CD14-positive monocyte (primary cell): ENCODE results near the gene NAGS. TPM values are rescaled to one million over a fixed set of nuclear protein-coding genes. Genes with fewer than 3 reads are reported as not detected.

Experiments used
- DNase-seq, 3 donors: peaks; one replicate each; pipeline ENCODE4 v3.0.0-alpha.2; 2011 to 2022
- H2AFZ ChIP-seq: 2 replicates; pipeline ENCODE4 v1.6.0; 2012; ENCODE audit warnings: mild to moderate bottlenecking, low read depth, low read length, inconsistent platforms; ENCODE audit not compliant: insufficient read depth, poor library complexity, severe bottlenecking
- H3K27ac ChIP-seq, 2 donors: 1 replicate in 1 of 2; 2 replicates in 1 of 2; pipeline ENCODE4 v1.5.1; 2012 to 2013; ENCODE audit warnings: low read length in 2 of 2, control low read depth in 1 of 2, inconsistent platforms in 1 of 2, low read depth in 1 of 2, mild to moderate bottlenecking in 1 of 2
- H3K27me3 ChIP-seq, 2 donors: one replicate each; pipeline versions ENCODE4 v1.6.0 to v1.6.1; 2011 to 2013; ENCODE audit warnings: low read length in 2 of 2; ENCODE audit not compliant: control insufficient read depth in 2 of 2, insufficient read depth in 2 of 2
- H3K36me3 ChIP-seq, 2 donors: replicated peaks in 1 of 2; 1 replicate in 1 of 2; 2 replicates in 1 of 2; pipeline versions ENCODE4 v1.5.1 to v1.6.1; 2012 to 2013; ENCODE audit warnings: low read length in 2 of 2, control low read depth in 1 of 2, inconsistent platforms in 1 of 2, mild to moderate bottlenecking in 1 of 2; ENCODE audit not compliant: insufficient read depth in 2 of 2, control insufficient read depth in 1 of 2
- H3K4me1 ChIP-seq, 2 donors: 1 replicate in 1 of 2; 2 replicates in 1 of 2; pipeline versions ENCODE4 v1.5.1 to v1.6.1; 2012 to 2013; ENCODE audit warnings: low read length in 2 of 2, control low read depth in 1 of 2, inconsistent platforms in 1 of 2, mild to moderate bottlenecking in 1 of 2, moderate library complexity in 1 of 2; ENCODE audit not compliant: insufficient read depth in 2 of 2, control insufficient read depth in 1 of 2
- H3K4me2 ChIP-seq: replicated peaks from 2 replicates; pipeline ENCODE3; 2012; ENCODE audit warnings: low read length, moderate library complexity, mild to moderate bottlenecking; ENCODE audit not compliant: poor library complexity, severe bottlenecking; ENCODE audit errors: extremely low read depth
- H3K4me3 ChIP-seq, 3 experiments: fragments of 200-600 bp in 1 of 3; sonication (generic) in 1 of 3; replicated peaks in 1 of 3; 1 replicate in 2 of 3; 2 replicates in 1 of 3; pipeline ENCODE4 v1.5.1; 2011 to 2013; ENCODE audit warnings: low read length in 3 of 3, mild to moderate bottlenecking in 3 of 3, control low read depth in 2 of 3, low read depth in 2 of 3, inconsistent platforms in 1 of 3, moderate library complexity in 1 of 3
- H3K79me2 ChIP-seq: 2 replicates; pipeline ENCODE4 v1.6.0; 2012; ENCODE audit warnings: mild to moderate bottlenecking, control low read depth, inconsistent platforms, low read length, moderate library complexity; ENCODE audit not compliant: insufficient read depth
- H3K9ac ChIP-seq: 2 replicates; pipeline ENCODE4 v1.6.0; 2017; ENCODE audit warnings: low read length, mild to moderate bottlenecking; ENCODE audit not compliant: insufficient read depth, poor library complexity, severe bottlenecking
- H3K9me3 ChIP-seq, 2 donors: replicated peaks in 1 of 2; 1 replicate in 1 of 2; 2 replicates in 1 of 2; pipeline versions ENCODE4 v1.5.1 to v1.6.1; 2012 to 2013; ENCODE audit warnings: low read length in 2 of 2, control low read depth in 1 of 2; ENCODE audit not compliant: control insufficient read depth in 1 of 2, insufficient read depth in 1 of 2
- H4K20me1 ChIP-seq: 2 replicates; pipeline ENCODE4 v1.6.0; 2012; ENCODE audit warnings: mild to moderate bottlenecking, low read length, control low read depth, moderate library complexity; ENCODE audit not compliant: insufficient read depth
- H3K27ac Mint-ChIP-seq, 7 donors: one replicate each; pipeline ENCODE4 v1.8.0; 2020; ENCODE audit warnings: mild to moderate bottlenecking in 7 of 7, mixed read lengths in 7 of 7, moderate library complexity in 6 of 7, inconsistent platforms in 2 of 7
- H3K27me3 Mint-ChIP-seq, 3 donors: one replicate each; pipeline ENCODE4 v1.8.0; 2021 to 2022; ENCODE audit warnings: low read depth in 3 of 3, mild to moderate bottlenecking in 3 of 3, mixed read lengths in 3 of 3, moderate library complexity in 3 of 3, inconsistent platforms in 1 of 3
- H3K36me3 Mint-ChIP-seq, 2 donors: one replicate each; pipeline ENCODE4 v1.8.0; 2020; ENCODE audit warnings: mixed read lengths in 2 of 2, inconsistent platforms in 1 of 2, mild to moderate bottlenecking in 1 of 2
- H3K4me1 Mint-ChIP-seq: one replicate; pipeline ENCODE4 v1.8.0; 2020; ENCODE audit warnings: mild to moderate bottlenecking, mixed read lengths
- H3K4me3 Mint-ChIP-seq, 2 donors: one replicate each; pipeline ENCODE4 v1.8.0; 2020; ENCODE audit warnings: mild to moderate bottlenecking in 2 of 2, mixed read lengths in 2 of 2, moderate library complexity in 1 of 2
- H3K9me3 Mint-ChIP-seq, 7 donors: one replicate each; pipeline ENCODE4 v1.8.0; 2020 to 2022; ENCODE audit warnings: mixed read lengths in 7 of 7, mild to moderate bottlenecking in 6 of 7, moderate library complexity in 6 of 7, inconsistent platforms in 2 of 7
- WGBS: methylation state at CpG from one replicate; pipeline ENCODE4 v1.1.5; 2013; ENCODE audit warnings: missing lambda C conversion rate; ENCODE audit not compliant: insufficient coverage; 5-methylcytosine and 5-hydroxymethylcytosine counted together
- intact Hi-C, 2 donors: fragments of 100-400 bp; cut with micrococcal nuclease; formaldehyde crosslinking; loops; one replicate each; pipeline versions ENCODE4 v1.15.0 to v1.15.1; 2023
- polyA plus RNA-seq, 3 donors: library from polyadenylated mRNA; depleted of rRNA in 1 of 3; unstranded in 2 of 3; stranded (reverse) in 1 of 3; fragments of 300-500 nt in 2 of 3; fragments of >200 nt in 1 of 3; fragmentation: Illumina TruSeq in 2 of 3; gene quantifications; 1 replicate in 2 of 3; 2 replicates in 1 of 3; pipeline ENCODE4 v1.2.3, GENCODE V29; 2012 to 2021
- TF ChIP-seq, protein P1 (sequence below): fragments of 200-600 bp; IDR thresholded peaks from one replicate; pipeline ENCODE4 v1.8.0; 2022; ENCODE audit warnings: antibody characterized with exemption, mild to moderate bottlenecking

NAGS gene
- polyA plus RNA-seq, 3 donors = 0.65 to 0.93 (median 0.84) TPM

DNA sequence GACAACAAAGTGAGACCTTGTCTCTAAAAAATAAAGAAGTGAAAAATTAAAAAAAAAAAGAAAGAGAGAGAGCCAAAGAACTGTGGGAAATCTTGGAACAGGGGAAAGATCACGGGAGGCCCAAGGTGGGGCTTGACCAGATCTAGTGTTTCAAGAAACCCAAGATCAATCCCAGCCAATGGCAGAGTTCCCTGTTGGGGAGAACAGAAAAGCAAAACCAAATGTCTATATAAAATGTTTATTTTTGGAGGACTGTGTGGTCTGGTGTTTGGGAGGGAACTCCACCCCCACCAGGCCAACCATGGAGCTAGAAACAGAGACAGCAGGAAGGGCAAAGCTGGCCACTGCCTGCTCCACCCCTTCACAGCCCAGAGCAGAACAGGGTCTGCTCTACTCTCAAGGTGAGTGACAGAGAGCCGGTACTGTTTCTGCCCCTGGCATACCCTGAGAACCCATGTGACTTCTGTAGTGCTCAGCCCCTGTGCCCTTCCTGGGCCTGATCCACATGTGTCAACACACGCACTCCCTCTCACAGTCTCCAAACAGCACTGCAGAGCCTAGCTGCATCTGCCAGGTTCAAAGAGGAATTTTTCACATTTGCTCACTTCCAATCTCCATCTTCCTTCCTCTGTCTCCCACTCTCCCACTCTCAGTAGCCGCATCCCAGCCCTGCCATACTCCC is 6.7 kb downstream of the NAGS start:
- Histone ChIP-seq H3K4me1 (peaks cover 34 to 43% of the 10 kb centered on the region in 2 donors), H2AFZ (no peak overlapping the region), H4K20me1 (peaks cover 5% of the 10 kb centered on the region), H3K27ac (no peak overlapping the region), H3K27me3 (peaks cover 0 to 2% of the 10 kb centered on the region in 2 donors), H3K36me3 (peaks cover 12 to 32% of the 10 kb centered on the region in 2 donors), H3K79me2 (peaks cover 14% of the 10 kb centered on the region), H3K4me3 (no peak overlapping the region), H3K9me3 (no peaks in the 10 kb centered on the region), H3K9ac (no peak overlapping the region), H3K4me2 (no peak overlapping the region)
- Mint-ChIP-seq H3K4me3 (no peak overlapping the region), H3K36me3 (peaks cover 28 to 33% of the 10 kb centered on the region in 2 donors), H3K9me3 (peaks cover 0 to 3% (median 0%) of the 10 kb centered on the region in 7 donors), H3K27ac (peak overlapping the region in 2 of 7 donors; percentile 11 to 54), H3K4me1 (peaks cover 45% of the 10 kb centered on the region), H3K27me3 (peaks cover 6 to 10% (median 8%) of the 10 kb centered on the region in 3 donors)
- intact Hi-C loops = no loop called here
- no peak for DNase-seq
- WGBS = 69% methylated on average over 4 of the region's 4 CpGs
- TF ChIP-seq, protein P1, sequence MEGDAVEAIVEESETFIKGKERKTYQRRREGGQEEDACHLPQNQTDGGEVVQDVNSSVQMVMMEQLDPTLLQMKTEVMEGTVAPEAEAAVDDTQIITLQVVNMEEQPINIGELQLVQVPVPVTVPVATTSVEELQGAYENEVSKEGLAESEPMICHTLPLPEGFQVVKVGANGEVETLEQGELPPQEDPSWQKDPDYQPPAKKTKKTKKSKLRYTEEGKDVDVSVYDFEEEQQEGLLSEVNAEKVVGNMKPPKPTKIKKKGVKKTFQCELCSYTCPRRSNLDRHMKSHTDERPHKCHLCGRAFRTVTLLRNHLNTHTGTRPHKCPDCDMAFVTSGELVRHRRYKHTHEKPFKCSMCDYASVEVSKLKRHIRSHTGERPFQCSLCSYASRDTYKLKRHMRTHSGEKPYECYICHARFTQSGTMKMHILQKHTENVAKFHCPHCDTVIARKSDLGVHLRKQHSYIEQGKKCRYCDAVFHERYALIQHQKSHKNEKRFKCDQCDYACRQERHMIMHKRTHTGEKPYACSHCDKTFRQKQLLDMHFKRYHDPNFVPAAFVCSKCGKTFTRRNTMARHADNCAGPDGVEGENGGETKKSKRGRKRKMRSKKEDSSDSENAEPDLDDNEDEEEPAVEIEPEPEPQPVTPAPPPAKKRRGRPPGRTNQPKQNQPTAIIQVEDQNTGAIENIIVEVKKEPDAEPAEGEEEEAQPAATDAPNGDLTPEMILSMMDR = no peak

DNA sequence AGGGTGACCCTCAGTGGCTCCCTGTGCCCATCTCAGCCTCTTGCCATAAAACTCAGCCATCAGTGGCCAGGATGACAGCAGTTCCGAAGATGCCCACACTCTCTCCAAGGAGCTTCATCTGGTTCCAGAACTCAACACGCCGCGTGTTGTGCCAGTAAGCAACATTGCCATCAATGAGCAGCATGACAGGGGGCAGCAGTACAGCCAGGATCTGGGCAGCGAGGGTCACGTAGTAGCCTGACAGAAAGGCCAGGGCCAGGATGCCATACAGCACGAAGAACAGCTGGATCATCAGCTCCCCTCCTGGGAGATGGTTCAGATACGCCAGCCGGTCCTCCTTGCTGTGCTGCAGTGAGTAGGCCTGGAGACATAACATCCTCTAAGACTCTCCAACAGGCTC is 7.5 kb downstream of the NAGS start:
- Histone ChIP-seq H3K4me1 (peaks cover 30 to 37% of the 10 kb centered on the region in 2 donors), H4K20me1 (peaks cover 5% of the 10 kb centered on the region), H3K27me3 (no peaks in the 10 kb centered on the region), H3K9ac (no peak overlapping the region), H3K36me3 (peaks cover 12 to 32% of the 10 kb centered on the region in 2 donors), H3K4me2 (no peak overlapping the region), H2AFZ (no peak overlapping the region), H3K4me3 (no peak overlapping the region), H3K9me3 (no peaks in the 10 kb centered on the region), H3K79me2 (peaks cover 14% of the 10 kb centered on the region), H3K27ac (no peak overlapping the region)
- peaks cover 41% of the 10 kb centered on the region for H3K4me1 Mint-ChIP-seq
- peaks cover 28 to 33% of the 10 kb centered on the region in 2 donors for H3K36me3 Mint-ChIP-seq
- TF ChIP-seq, protein P1 = no peak
- DNase-seq = no peak
- 99% methylated on average over 9 of the region's 9 CpGs for WGBS
- no peak overlapping the region for H3K4me3 Mint-ChIP-seq
- peaks cover 2 to 4% (median 2%) of the 10 kb centered on the region in 3 donors for H3K27me3 Mint-ChIP-seq
- H3K27ac Mint-ChIP-seq = no peak overlapping the region
- no peaks in the 10 kb centered on the region for H3K9me3 Mint-ChIP-seq
- intact Hi-C loops = no loop called here
